GM12878 (cell line): ENCODE measurements around the gene ACTR1B. TPM values are rescaled to one million over a fixed set of nuclear protein-coding genes. Genes with fewer than 3 reads are reported as not detected.
"Not testable (repeated sequence)": the region's sequence is repeated elsewhere in the genome, so short reads cannot be mapped to it uniquely, and the experiment has no call there.

ENCODE experiments used
- ATAC-seq: fragments of 200-7000 bp; cut with Tn5 transposase; 3 replicates; pipeline ENCODE4 v1.9.1; 2020; ENCODE audit warnings: mild to moderate bottlenecking, moderate library complexity
- BruUV-seq: library from RNA; stranded (reverse); fragments of 400-500 nt; replicated peaks from 2 replicates; lab custom pipeline; 2021; lab: Mats Ljungman, UMichigan
- CTCF ChIA-PET: fragments of 300-600 bp; sonication (Branson Sonifier 250); formaldehyde crosslinking; extraction: SDS; loops from one replicate; lab custom pipeline; 2021; ENCODE audit warnings: inconsistent platforms; lab: Yijun Ruan, JAX
- POLR2A ChIA-PET: fragments of 350-600 bp; formaldehyde crosslinking; extraction: SDS; loops from one replicate; lab custom pipeline; 2021; ENCODE audit warnings: inconsistent platforms; lab: Charles Lee
- RAD21 ChIA-PET: fragments of 300-600 bp; sonication (Branson Sonifier 250); formaldehyde crosslinking; loops from one replicate; lab custom pipeline; 2023; ENCODE audit warnings: antibody characterized with exemption; ENCODE audit not compliant: unreplicated experiment; lab: Charles Lee
- SMC1A ChIA-PET: fragments of 300-600 bp; sonication (Branson Sonifier 250); formaldehyde crosslinking; loops from one replicate; lab custom pipeline; 2023; ENCODE audit not compliant: unreplicated experiment, uncharacterized antibody; lab: Charles Lee
- DNase-seq: peaks from one replicate; pipeline ENCODE4 v3.0.0-alpha.2; 2011; ENCODE audit warnings: low read depth, low spot score
- FAIRE-seq: peaks from 3 replicates; lab custom pipeline; 2011; peaks lifted over from hg19 to GRCh38; lab: Jason Lieb, UNC
- H2AFZ ChIP-seq: 2 replicates; pipeline ENCODE4 v1.6.0; 2011; ENCODE audit warnings: low read depth, low read length, control low read depth; ENCODE audit not compliant: control insufficient read depth
- H3K27ac ChIP-seq: 2 replicates; pipeline ENCODE4 v1.5.1; 2011; ENCODE audit warnings: control low read depth; ENCODE audit not compliant: control insufficient read depth, insufficient read depth
- H3K27me3 ChIP-seq, 2 experiments: replicated peaks in 1 of 2; 2 replicates each; pipeline versions ENCODE4 v1.6.0 to v1.6.1; 2011; ENCODE audit warnings: low read length in 1 of 2; ENCODE audit not compliant: control insufficient read depth in 2 of 2, insufficient read depth in 2 of 2
- H3K36me3 ChIP-seq, 2 experiments: 2 replicates each; pipeline ENCODE4 v1.5.1; 2011; ENCODE audit warnings: low read length in 1 of 2; ENCODE audit not compliant: control insufficient read depth in 2 of 2, insufficient read depth in 2 of 2
- H3K4me1 ChIP-seq: 2 replicates; pipeline ENCODE4 v1.6.1; 2011; ENCODE audit warnings: mild to moderate bottlenecking, low read length, moderate library complexity, mixed read lengths; ENCODE audit not compliant: control insufficient read depth, insufficient read depth
- H3K4me2 ChIP-seq: 2 replicates; pipeline ENCODE4 v1.6.0; 2011; ENCODE audit warnings: control low read depth; ENCODE audit not compliant: control insufficient read depth, insufficient read depth
- H3K4me3 ChIP-seq: fragments of 200-600 bp; sonication (generic); 2 replicates; pipeline ENCODE4 v1.5.1; 2016
- H3K79me2 ChIP-seq: 2 replicates; pipeline ENCODE4 v1.6.0; 2011; ENCODE audit warnings: low read length; ENCODE audit not compliant: control insufficient read depth, insufficient read depth
- H3K9ac ChIP-seq: 2 replicates; pipeline ENCODE4 v1.8.0; 2011; ENCODE audit warnings: low read length, control low read depth, mixed read lengths; ENCODE audit not compliant: control insufficient read depth, insufficient read depth
- H3K9me3 ChIP-seq: replicated peaks from 3 replicates; pipeline ENCODE4 v1.5.1; 2011; ENCODE audit warnings: mild to moderate bottlenecking, low read length; ENCODE audit not compliant: control insufficient read depth, insufficient read depth
- H4K20me1 ChIP-seq: 2 replicates; pipeline ENCODE4 v1.6.0; 2011; ENCODE audit not compliant: control insufficient read depth, insufficient read depth
- WGBS: methylation state at CpG from one replicate; pipeline ENCODE4 v1.1.6; 2016; ENCODE audit warnings: low lambda C conversion rate; ENCODE audit not compliant: insufficient replicate concordance, insufficient coverage; ENCODE audit errors: missing lambda C conversion rate; 5-methylcytosine and 5-hydroxymethylcytosine counted together
- in situ Hi-C: fragments of 300-500 bp; cut with MboI; formaldehyde crosslinking; loops from 9 replicates; pipeline ENCODE4 v1.14.3; 2018; ENCODE audit warnings: mixed read lengths
- intact Hi-C: fragments of 100-400 bp; cut with micrococcal nuclease; formaldehyde crosslinking; loops from one replicate; pipeline ENCODE4 v1.14.2; 2022; ENCODE audit not compliant: unreplicated experiment
- polyA plus RNA-seq, 11 experiments: library from polyadenylated mRNA; depleted of rRNA in 4 of 11; unstranded in 6 of 11; stranded (reverse) in 5 of 11; fragments of >200 nt; fragmentation: Nextera tagmentation in 4 of 11; fragmentation: Illumina TruSeq in 1 of 11; extraction: Ambion mirVana in 4 of 11; extraction: Trizol in 1 of 11; gene quantifications; 1 replicate in 1 of 11; 2 replicates in 10 of 11; pipeline versions ENCODE4 v1.2.1 to v1.2.3, GENCODE V29; 2011 to 2016; ENCODE audit warnings: inconsistent platforms in 2 of 11, missing spikeins in 2 of 11, low read depth in 1 of 11
- total RNA-seq, 4 experiments: library from RNA; depleted of rRNA in 3 of 4; stranded (reverse); fragments of >200 nt in 3 of 4; fragmentation: Illumina TruSeq in 1 of 4; extraction: Trizol in 1 of 4; gene quantifications; 2 replicates each; pipeline versions ENCODE4 v1.2.1 to v1.2.3, GENCODE V29; 2013 to 2021

Gene ACTR1B
- total and polyA plus RNA-seq, 10 of the 15 experiments (the other 5 are each of a cell fraction or from before 2014, with no cell fraction given): 1.3 to 62.8 (median 44.8) TPM

DNA sequence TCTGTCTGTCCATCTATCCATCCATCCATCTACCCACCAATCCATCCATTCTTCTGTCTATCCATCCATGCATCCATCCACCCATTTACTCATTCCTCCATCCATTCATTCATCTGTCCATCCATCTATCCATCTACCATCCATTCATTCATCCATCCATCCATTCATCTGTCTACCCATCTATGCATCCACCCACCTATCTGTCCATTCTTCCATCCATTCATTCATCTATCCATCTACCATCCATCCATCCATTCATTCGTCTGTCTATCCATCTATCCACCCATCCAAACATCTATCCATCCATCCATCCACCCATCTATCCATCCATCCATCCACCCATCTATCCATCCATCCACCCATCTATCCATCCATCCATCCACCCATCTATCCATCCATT, 43.4 kb downstream of the ACTR1B start:
- peak; percentile 27 for FAIRE-seq
- CTCF ChIA-PET: not testable (repeated sequence)

DNA sequence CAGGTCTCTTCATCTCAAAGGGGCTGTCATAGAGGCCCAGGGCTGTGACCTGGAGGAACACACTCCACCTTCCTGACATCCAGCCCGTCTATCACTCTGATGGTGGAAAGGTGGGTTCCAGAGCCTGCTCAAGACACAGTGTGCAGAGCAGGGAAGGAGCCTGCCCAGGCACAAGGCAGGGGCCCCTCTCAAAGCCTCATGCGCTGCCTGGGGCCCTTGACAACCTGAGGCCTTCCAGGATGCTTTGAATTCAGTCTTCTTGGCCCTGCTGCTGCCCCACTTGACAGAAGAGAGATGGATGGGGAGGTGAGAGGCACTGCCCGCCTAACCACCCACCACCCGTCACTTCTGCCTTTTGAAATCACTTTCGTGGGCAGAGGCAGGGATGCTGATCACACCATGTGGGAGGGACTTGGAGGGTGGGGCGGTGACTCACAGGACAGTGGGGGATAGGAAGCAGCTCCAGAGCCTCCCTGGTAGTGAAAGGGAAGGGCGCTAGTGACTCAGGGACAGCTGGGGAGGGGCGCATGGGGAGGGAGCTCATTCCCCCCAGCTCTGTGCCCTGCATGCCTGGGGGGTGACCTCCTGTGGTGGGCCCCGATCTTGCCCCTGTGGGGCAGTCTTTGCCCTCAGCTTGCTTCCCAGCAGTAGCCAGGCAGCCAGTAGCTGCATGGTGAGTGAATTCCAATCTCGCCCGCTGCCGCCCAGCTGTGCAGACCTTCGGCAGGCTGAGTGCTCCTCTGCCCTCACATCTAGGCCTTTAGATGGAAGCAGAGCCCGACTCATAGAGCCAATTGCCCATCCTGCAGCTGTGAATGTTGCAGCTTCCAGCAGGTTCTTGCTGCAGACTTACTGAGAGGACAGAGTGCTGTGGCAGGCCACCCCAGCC, 44.7 kb downstream of the ACTR1B start:
- H2AFZ ChIP-seq, H3K9me3 ChIP-seq, intact Hi-C loops, DNase-seq, H3K27me3 ChIP-seq, FAIRE-seq, H3K27ac ChIP-seq, H3K4me2 ChIP-seq, H4K20me1 ChIP-seq, H3K4me3 ChIP-seq, H3K4me1 ChIP-seq, H3K79me2 ChIP-seq, RAD21 ChIA-PET, SMC1A ChIA-PET, POLR2A ChIA-PET, H3K36me3 ChIP-seq, in situ Hi-C loops, CTCF ChIA-PET, BruUV-seq, H3K9ac ChIP-seq: not testable (repeated sequence)
- no CpG with 5 or more reads among the region's 14 CpGs for WGBS
- ATAC-seq: peak; percentile 76

More for the DNA sequence above, 43.4 kb downstream of the ACTR1B start:
- H3K27me3 ChIP-seq, H4K20me1 ChIP-seq, H3K27ac ChIP-seq, intact Hi-C loops, BruUV-seq, in situ Hi-C loops, DNase-seq, H3K9ac ChIP-seq, H3K4me2 ChIP-seq, H3K4me3 ChIP-seq, H3K36me3 ChIP-seq, H3K4me1 ChIP-seq, ATAC-seq, H3K79me2 ChIP-seq, RAD21 ChIA-PET, POLR2A ChIA-PET, SMC1A ChIA-PET, H2AFZ ChIP-seq, H3K9me3 ChIP-seq: not testable (repeated sequence)
- no CpG with 5 or more reads among the region's 1 CpG for WGBS
